ENCODE results near the gene PFDN1.

PFDN1 gene

GRCh38 chr5:140240987-140241706 lies 61.8 kb downstream of the PFDN1 start:
- in situ Hi-C loops (cut with MboI; ENCODE audit: low pct_unique_long_range_greater_than_20kb, low sequenced_read_pairs, unreplicated experiment) = loop anchor here (5.0 kb wide), 1 partner anchor 111 kb away; no protein-coding TSS in a partner anchor
- no peak for TF ChIP-seq CTCF (IDR thresholded peaks at IDR 0.05; ENCODE audit: extremely low read depth, insufficient read depth, missing control alignments)
- no peak for DNase-seq (ENCODE audit: low spot score)

- DNase-seq (ENCODE audit: low spot score) = peak; percentile 72
- in situ Hi-C loops (cut with MboI; ENCODE audit: low pct_unique_long_range_greater_than_20kb, low sequenced_read_pairs, unreplicated experiment) = loop anchor here (5.0 kb wide), 1 partner anchor 112 kb away; no protein-coding TSS in a partner anchor
- peak; percentile 83 for TF ChIP-seq CTCF (IDR thresholded peaks at IDR 0.05; ENCODE audit: extremely low read depth, insufficient read depth, missing control alignments)
These were observed 62.8 kb downstream of the PFDN1 start for GRCh38 chr5:140239939-140240700.

- in situ Hi-C loops (cut with MboI; ENCODE audit: low pct_unique_long_range_greater_than_20kb, low sequenced_read_pairs, unreplicated experiment) = no loop called here
These were observed 63.4 kb downstream of the PFDN1 start for GRCh38 chr5:140239461-140239860.

GRCh38 chr5:140238756-140239155 lies 64.1 kb downstream of the PFDN1 start:
- DNase-seq (ENCODE audit: low spot score) = no peak
- TF ChIP-seq CTCF (IDR thresholded peaks at IDR 0.05; ENCODE audit: extremely low read depth, insufficient read depth, missing control alignments) = no peak
- in situ Hi-C loops (cut with MboI; ENCODE audit: low pct_unique_long_range_greater_than_20kb, low sequenced_read_pairs, unreplicated experiment) = no loop called here

More at GRCh38 chr5:140239461-140239860, 63.4 kb downstream of the PFDN1 start:
- TF ChIP-seq CTCF (IDR thresholded peaks at IDR 0.05; ENCODE audit: extremely low read depth, insufficient read depth, missing control alignments) = no peak
- DNase-seq (ENCODE audit: low spot score) = no peak

- no peak for DNase-seq (ENCODE audit: low spot score)
- in situ Hi-C loops (cut with MboI; ENCODE audit: low pct_unique_long_range_greater_than_20kb, low sequenced_read_pairs, unreplicated experiment) = no loop called here
- TF ChIP-seq CTCF (IDR thresholded peaks at IDR 0.05; ENCODE audit: extremely low read depth, insufficient read depth, missing control alignments) = no peak
These were observed 65.9 kb downstream of the PFDN1 start for GRCh38 chr5:140236891-140237598.

- no peak for DNase-seq (ENCODE audit: low spot score)
- no peak for TF ChIP-seq CTCF (IDR thresholded peaks at IDR 0.05; ENCODE audit: extremely low read depth, insufficient read depth, missing control alignments)
- in situ Hi-C loops (cut with MboI; ENCODE audit: low pct_unique_long_range_greater_than_20kb, low sequenced_read_pairs, unreplicated experiment) = no loop called here
These were observed 66.9 kb downstream of the PFDN1 start for GRCh38 chr5:140235791-140236551.

Data from GM13977 (cell line).